ENCODE results near the gene UCK1.
"Not testable (repeated sequence)": the region's sequence is repeated elsewhere in the genome, so short reads cannot be mapped to it uniquely, and the experiment has no call there.

The UCK1 gene

DNA sequence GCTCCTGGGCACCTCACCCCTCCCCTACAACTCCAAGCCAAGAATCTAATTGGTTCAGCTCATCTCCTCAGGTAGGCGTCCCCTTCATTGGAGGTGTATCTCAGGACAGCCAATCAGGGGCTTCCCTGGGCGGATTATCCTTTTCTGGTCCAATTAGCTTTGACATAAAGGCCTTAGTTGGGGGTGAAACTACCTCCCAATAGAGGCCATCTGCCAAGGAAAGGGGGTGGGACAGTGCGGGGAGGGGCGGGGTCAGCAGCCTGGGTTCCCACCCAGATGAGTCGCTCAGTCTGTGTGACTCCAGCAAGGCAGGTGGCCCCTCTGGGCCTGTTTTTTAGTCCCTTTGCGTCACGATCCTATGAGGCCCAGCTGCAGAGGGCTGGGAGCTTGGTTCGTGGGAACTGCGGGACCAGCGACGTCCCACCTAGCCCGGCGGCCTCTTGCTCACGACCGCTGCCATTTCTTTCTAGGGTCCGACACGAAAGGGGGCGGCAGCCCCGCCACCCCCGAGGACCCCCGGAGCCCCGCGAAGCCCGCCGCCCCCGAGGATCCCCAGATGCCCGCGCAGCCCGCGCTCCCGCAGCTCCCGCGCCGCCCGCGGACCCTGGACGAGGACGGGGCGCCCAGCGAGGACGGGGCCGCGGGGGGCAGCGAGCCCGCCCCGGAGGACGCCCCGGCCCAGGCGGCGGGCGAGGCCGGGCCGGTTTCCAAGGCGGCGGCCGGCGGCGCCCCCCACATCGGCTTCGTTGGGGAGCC is 23.2 kb upstream of the UCK1 start:
- no peak for DNase-seq

DNA sequence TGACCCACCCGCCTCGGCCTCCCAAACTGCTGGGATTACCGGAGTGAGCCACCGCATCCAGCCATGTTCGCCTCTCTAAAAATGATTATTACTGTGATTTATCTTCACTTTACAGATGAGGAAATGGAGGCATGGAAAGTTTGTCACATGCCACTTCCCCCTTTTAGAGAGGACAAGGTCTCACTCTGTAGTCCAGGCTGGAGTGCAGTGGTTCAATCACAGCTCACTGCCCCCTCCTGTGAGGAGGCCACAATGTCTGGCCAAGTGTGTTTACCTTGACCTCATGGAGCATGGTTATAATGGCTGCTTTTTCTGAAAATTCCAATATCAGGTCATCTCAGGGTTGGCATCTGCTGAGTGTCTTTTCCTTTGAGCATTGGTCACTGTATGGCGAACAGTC is 21.0 kb upstream of the UCK1 start:
- no peak for DNase-seq

DNA sequence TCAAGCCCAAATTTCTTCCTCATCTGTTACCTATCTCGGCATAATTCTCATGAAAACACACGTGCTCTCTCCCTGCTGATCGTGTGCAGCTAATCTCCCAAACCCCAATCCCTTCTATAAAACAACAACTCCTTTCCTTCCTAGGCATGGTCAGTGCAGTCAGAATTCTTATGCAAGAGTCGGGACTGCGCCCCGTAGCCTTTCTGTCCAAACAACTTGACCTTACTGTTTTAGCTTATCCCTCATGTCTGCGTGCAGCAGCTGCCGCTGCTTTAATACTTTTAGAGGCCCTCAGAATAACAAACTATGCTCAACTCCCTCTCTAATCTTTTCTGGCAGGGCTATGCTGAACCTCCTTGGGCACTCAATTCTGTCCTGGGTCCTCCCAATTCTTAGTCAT is 19.4 kb upstream of the UCK1 start:
- not testable (repeated sequence) for DNase-seq

DNA sequence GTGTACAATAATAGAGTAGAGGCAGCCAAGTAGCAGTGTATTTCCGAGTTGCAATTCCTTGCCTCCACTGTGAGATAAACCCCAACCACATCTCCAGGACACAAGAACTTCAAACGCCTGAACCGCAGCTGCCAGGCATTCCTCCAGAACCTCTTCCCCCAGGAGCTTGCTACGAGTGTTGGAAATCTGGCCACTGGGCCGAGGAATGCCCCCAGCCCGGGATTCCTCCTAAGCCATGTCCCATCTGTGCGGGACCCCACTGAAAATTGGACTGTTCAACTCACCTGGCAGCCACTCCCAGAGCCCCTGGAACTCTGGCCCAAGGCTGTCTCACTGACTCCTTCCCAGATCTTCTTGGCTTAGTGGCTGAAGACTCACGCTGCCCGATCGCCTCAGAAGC is 18.1 kb upstream of the UCK1 start:
- not testable (repeated sequence) for DNase-seq

DNA sequence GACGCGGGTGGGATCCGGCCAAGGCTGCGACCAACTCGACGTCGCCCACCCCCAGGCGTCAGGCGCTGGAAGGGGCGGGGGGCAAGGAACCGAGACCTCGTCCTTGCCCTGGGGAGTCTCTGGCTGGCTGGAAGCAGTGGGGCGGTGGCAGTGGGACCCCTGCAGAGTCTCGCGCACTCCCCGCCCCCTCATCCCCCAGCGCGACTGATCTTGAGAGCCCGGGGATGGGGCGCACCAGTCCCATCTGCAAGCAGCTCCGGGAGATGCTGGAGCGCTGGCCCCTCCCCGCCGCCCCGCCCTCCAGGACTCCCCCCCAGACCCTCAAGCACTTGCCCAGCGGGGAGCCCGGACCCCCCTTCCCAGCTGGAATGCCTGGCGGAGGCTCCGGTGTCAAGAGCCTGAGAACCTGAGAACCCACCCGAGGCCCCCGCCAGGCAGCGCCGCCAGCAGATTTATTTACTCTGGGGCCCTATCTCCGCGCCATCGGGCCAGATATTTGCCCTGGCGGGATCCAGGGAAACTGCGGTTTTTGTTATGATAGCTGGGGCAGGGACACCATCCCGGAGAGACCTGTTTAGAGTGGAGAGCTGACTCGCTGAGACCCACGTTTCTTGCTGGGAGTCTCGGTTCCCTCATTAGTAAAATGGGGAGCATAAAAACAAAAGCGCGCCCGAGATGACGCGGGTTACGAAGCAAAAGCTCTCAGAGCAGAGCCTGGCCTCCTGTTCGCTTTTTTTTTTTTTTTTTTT is 15.4 kb upstream of the UCK1 start:
- DNase-seq, result no peak

DNA sequence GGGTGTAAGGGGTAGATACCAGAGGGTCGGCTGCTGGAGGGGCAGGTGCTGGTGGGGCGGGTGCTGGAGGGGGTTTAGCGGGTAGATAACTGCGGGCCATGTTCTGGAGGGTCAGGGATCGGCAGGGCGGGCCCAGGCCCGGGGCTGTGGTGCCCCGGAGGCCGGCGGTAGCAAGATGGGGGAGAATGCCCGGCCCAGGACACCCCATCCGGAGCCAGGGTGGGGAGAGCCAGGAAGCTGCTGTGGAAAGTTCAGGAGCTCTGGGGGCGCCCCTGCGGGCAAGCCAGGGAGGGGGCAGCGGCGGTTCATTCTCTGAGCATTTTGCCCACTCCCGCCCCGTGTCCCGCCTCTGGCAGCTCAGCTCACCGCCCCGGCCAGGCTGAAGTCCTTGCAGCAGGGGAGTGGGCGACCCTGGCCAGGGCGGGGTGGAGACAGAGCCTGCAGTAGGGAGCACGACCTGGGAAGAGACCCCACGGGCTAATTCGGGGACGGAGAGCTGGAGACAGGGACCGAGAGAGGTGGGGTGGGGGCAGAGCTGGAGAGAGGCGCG is 14.8 kb upstream of the UCK1 start:
- no peak for DNase-seq

DNA sequence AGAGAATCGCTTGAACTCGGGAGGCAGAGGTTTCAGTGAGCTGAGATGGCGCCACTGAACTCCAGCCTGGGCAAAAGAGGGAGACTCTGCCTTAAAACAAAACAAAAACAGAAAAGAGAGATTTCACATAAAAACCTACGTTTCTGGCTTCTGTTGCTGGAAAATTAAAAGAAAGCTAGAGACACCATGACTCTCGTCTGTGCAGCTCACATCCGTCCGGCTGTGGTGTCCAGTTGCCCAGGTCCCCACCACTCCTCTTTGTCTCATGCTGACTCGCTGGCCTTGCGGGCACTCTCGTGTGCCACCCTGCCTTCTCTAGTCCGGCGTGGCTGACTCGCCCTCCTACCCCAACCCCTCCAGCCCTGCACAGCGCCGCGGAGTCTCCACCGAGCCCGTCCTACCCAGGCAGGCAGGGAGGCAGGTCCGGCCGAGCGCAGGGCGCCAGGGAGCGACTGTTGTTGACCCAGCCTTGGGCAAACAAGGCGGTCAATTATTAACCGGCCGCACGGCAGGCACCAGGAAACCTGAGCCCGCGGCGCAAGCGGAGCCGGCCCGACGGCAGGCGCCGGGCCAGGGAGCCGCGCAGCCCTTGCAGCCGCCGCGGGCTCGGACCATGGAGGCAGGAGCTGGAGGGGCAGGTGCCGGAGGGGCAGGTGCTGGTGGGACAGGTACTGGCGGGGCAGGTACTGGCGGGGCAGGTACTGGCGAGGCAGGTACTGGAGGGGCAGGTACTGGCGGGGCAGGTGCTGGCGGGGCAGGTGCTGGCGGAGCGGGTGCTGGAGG is 14.1 kb upstream of the UCK1 start, which contains the start of gene PRRT1B:
TSS of gene PRRT1B (plus strand) at position 521 of the 783 bp plus-strand sequence. CDS start at position 614, 93 bp downstream.
- no peak for DNase-seq

DNA sequence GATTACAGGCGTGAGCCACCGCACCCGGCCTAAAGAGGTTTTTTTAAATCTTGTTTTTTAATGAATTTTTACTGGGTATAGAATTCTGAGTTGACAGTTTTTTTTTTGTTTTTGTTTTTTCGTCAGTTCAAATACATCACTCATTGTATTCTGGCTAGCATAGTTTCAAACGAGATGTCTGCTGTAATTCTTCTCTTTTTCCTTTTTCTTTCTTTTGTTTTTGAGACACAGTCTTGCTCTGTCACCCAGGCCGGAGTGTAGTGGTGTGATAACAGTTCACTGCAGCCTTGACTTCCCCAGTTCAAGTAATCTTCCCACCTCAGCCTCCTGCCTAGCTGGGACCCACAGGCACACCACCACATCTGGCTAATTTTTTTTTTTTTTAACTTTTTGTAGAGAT is 12.1 kb upstream of the UCK1 start:
- DNase-seq, result no peak

DNA sequence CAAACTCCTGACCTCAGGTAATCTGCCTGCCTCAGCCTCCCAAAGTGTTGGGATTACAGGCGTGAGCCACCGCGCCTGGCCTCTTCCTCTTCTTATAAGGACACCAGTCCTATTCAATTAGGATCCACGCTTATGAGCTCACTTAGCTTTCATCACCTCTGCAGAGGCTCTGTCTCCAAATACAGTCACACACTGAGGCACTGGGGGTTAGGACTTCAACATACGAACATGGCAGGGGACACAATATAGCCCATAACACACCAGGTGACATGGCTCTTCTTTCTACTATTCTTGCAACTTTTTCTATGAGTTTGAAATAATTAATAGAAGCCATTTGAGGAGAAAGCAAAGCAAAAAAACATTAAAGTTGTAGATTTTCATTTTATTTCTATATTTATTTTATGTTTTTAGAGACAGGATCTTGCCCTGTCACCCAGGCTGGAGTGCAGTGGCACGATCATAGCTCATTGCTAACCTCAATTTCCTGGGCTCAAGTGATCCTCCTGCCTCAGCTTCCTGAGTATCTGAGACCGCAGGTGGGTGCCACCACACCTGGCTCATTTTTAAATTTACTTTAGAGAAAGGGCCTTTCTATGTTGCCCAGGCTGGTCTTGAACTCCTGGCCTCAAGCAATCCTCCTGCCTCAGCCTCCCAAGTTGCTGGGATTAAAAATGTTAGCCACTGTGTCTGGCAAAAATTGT is 8.3 kb upstream of the UCK1 start:
- no peak for DNase-seq

DNA sequence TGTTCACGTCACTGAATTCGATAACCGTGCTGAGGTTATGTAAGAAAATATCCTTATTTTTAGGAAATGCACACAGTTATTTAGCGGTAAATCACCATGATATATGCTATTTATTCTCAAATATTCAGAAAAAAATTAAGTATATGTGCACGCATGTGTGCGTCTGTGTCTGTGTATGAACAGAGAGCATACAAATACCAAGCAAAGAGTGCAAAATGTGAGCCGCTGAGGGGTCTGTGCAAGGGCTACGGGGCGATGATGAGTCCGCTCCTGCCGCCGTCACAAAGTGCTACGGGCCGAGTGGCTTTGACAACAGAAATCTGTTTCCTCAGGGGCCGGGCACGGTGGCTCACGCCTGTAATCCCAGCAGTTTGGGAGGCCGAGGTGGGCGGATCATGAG is 6.9 kb upstream of the UCK1 start:
- no peak for DNase-seq

DNA sequence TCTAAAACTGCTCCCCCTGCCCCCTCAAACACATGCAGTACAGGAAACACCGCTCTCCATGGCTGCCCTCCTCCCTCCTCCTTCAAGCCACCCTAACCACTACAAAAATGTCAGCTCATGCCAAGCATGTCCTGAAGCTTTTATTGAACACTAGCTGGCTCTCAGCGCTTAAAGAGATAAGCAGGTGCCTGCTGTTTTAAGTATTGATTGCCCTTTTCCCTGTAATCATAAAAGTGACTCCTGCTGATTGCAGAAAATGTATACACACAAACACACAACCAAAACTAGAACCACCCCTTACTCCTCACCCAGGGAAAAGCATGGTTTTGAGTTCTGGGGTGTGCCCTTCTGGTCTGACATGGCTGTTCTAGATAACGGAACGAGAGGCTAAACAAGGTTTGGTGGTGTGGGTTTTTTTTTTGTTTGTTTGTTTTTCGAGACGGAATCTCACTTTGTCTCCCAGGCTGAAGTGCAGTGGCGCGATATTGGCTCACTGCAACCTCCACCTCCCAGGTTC is 3.7 kb upstream of the UCK1 start:
- DNase-seq, result no peak

DNA sequence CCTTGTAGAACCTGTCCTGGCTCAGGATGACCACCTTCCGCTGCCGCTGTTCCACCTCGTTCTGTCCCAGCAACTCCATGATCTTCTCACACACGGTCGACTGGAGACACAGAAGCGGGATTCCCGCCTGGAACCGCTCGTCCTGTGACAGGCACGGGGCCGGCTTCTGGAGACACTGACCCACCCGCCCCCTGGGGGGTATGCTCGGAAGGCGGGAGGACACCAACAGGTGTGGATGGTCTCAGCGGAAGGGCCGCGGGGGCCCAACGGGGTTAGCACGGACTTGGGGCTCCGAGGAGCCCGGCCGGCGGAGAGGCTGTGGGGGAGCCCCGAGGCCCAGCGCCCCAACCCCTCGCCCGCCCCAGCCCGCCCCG is 530 bp downstream of the UCK1 start:
- DNase-seq, result peak; percentile 23

DNA sequence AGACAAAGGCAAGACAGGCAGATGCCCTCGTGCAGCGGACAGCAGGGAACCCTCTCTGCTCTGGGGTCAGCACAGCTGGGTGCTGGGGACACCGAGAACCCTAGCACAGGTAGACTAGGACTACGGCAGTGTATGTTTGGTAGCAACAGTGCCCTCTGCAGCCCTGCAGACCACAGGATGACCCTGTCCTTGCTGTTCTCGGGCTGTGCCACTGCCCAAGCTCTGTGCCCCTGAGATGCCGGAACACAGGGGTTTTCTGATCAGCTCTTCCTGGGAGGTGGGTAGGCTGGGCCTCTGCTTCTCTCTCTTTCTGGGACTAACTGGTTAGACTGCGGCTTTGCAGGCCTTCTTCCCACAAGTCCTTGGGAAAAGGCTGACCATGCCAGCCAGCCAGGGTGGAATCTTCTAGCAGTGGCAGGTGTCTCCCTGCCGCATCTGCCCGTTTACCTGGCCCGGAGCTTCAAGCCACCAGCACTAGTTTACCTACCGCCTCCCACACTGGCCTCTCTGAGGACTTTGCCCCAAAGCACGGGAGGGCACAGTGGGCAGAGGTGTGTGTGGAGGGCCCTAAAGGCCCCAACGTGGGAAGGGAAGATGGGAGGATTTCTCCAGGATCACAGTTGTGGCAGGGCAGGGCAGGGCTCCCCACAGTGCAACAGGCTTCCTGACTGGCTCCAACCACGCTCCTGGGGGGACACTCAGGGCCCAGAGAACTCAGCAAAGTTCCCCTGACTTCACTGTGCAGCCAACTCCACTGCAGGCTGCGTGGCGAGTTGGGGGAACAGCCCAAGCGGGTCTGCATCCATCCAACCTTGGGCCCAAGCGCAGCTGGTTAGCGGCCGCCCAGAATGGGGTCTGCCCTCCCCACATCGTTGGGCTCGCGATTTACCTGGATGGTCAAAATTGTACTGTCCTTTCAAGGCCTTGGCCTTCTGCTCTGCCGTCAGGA is 1.2 kb downstream of the UCK1 start:
- no peak for DNase-seq

DNA sequence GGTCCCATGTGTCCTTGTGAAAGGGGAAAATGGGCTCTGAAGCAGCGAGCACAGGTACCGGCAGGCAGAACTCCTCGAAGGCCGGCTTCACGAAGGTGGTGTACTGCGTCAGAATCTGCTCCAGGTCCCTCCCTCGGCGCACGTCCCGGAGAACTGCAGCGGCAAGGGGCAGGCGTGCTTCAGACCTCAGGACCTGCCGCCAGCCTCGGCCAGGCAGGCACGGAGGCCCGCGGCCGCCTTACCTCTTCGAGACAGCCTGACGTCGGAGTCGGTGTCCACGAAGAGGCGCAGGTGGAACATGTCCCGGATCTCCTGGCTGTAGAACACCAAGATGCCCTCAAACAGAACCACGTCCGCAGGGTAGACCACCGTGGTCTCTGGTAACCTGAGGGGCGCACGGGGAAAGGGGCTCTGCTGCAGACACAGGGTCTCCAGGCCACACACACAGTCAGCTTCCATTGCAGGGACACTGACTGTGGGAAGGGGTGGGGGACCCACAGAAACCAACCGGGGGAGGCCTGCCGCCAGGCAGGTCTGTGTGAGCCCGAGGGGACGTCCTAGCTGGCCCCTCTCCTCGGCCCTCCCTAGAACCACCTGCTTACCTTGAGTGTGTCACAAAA is 2.1 kb downstream of the UCK1 start:
- DNase-seq, result no peak

DNA sequence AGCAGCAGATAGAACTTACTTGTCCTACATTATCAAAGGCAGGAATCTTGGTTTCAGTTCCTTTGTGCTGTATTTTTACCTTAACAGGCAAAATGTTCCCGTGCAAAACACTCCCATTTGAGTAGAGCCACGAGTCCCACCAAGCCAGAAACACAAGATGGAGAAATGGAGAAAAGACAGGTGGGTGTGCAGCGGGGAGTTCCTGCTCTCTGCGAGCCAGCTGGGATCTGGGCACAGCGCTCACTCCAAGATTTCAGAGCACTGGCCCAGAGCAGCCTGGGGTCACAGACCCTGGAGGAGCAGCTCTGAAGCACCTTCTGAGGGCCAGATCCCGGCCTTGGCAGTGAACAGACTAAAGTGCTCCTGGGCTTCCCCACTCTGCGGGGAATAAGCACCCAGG is 2.9 kb downstream of the UCK1 start:
- DNase-seq, result no peak

DNA sequence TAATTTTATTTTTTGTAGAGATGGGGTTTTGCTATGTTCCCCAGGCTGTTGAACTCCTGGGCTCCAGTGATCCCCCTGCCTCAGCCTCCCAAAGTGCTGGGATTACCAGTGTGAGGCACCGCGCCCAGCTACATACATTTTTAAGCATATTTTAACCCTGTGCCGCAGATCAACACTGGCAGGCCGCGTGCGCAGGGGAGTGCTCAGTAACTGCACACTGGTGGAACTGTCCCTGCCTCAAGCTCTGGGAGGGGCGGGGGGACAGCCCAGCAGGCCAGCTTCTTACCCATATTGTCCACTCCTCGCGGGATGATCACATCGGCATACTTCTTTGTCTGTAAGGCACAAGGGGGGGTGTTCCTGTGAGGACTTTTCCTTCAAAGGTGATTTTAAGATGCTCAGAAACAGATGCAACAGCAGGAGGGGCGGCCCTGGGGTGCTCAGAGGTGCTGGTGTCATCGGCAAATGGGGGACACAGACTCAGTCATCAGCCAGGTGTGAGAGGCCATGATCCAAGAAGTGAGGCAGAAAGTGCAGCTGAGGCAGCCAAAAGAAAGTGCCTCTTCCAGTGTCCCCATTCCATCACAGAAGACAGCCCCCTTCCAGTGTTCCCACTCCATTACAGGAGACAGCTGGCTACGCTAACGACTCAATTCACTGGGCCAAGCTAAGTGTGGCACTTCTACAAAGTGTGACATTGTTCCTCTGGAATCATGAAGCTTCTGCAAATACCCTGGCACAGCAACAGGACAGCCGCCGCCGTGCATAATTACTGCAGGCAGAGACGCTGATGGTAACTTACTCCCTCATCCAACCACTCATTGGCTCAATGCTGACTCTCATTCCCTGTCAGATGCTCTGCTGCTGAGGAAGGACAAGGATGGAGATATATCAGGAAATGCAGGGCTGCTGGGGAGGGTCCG is 5.2 kb downstream of the UCK1 start:
- no peak for DNase-seq

DNA sequence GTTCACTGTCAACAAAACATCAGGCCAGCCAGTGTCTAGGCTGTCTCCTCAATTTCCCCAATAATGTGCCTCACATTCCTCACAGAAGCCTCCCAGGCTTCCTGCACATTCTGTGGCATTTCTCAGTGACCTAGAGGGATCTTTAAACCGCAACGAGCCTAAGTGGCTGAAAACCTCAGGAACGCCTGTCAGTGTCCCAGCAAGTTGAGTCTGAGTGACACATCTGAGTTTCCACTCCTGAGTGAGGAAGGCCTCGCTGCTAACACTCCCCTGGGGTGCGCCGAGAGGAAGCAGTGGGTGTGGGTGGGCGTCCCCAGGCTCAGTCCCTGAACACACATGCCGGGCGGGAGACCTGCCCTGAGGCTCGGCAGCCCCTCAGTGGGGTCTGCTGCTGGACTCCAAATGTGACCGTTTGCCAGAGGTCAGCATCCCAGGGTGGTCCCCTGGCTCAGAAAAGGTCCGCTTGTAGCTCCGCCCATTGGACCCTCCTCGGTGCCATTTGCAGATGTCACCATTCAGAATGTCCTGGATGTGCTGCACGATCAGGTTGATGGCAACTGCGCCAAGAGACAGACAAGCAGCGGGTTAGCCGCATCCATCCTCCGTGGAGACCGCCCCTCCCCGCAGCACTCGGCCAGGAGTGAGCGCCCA is 6.3 kb downstream of the UCK1 start:
- peak; percentile 64 for DNase-seq

All from fibroblast of skin of abdomen (primary cell).